Stomach (tissue), 4 donors: ENCODE results near the gene VWF.

ENCODE experiments used
- CTCF ChIP-seq, 7 experiments: fragments of 450-650 bp in 4 of 7; fragments of 200-600 bp in 3 of 7; sonication (generic) in 3 of 7; IDR thresholded peaks; one replicate each; pipeline ENCODE4 v1.5.1; 2016 to 2019; ENCODE audit warnings: antibody characterized with exemption in 7 of 7, control low read depth in 2 of 7, mild to moderate bottlenecking in 1 of 7
- EP300 ChIP-seq: sonication (generic); formaldehyde crosslinking; IDR thresholded peaks from one replicate; pipeline ENCODE4 v1.6.1; 2017; ENCODE audit warnings: antibody characterized with exemption
- POLR2A ChIP-seq, 4 donors: fragments of 450-650 bp; IDR thresholded peaks; one replicate each; pipeline ENCODE4 v1.6.1; 2016; ENCODE audit warnings: antibody characterized with exemption in 4 of 4, control low read depth in 2 of 4, mild to moderate bottlenecking in 1 of 4, moderate library complexity in 1 of 4

GRCh38 chr12:6115389-6115788, 9.1 kb downstream of the VWF start:
- TF ChIP-seq CTCF (IDR thresholded peaks at IDR 0.05) (no peak), POLR2A (IDR thresholded peaks at IDR 0.05) (no peak), EP300 (no peak)
